ENCODE results near the gene USP43.
"Not testable (repeated sequence)": the region's sequence is repeated elsewhere in the genome, so short reads cannot be mapped to it uniquely, and the experiment has no call there.

The USP43 gene

GRCh38 chr17:9645851-9646545 is 681 bp downstream of the USP43 start:
- H3K27ac ChIP-seq = peak overlapping the region; percentile 94
- TF ChIP-seq ZFX (IDR thresholded peaks at IDR 0.05; ENCODE audit: borderline replicate concordance) (no peak), CTCF (IDR thresholded peaks at IDR 0.05) (peak; percentile 63)

DNA sequence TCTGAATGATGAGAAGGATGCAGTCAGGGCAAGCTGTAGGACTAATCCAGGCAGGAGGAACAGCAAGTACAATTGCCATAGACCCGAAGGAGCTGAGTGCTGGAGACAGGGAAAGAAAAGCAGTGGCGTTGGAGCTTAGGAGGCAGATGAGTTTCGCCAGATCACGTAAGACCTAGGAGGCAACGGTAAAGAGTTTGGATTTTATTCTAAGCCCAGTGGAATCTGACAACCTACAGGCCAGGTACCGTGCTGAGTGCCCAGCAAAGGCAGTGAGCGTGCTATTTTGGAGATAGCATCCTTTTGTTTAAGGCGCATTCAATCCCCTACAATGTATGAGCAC is 1.2 kb downstream of the USP43 start:
- no peak overlapping the region; the same call in 1 of the 2 replicates for H3K27ac ChIP-seq
- TF ChIP-seq CTCF (IDR thresholded peaks at IDR 0.05) = no peak
- no peak for TF ChIP-seq ZFX (IDR thresholded peaks at IDR 0.05; ENCODE audit: borderline replicate concordance)

DNA sequence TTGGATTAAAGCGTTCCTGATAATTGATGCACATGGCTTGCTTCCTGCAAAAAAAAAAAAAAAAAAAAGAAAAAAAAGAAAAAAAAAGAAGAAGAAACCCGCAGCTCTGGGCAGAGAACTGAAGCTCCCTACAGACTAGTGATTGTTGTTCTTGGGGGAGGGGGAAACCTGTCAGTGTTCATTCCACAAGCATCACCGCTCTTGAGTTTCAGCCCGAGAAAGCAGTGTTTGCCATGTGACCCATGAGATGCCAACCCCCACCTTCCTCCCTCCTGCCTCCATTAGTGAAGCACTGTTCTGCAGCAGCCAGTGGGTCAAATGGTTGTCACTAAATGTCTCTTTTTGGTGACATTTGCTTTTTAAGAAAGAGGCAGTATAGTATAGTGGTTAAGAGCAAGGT is 1.7 kb downstream of the USP43 start:
- H3K27ac ChIP-seq = no peak overlapping the region
- TF ChIP-seq ZFX (IDR thresholded peaks at IDR 0.05; ENCODE audit: borderline replicate concordance) (no peak), CTCF (IDR thresholded peaks at IDR 0.05) (no peak)

- H3K27ac ChIP-seq = no peak overlapping the region
- TF ChIP-seq CTCF (IDR thresholded peaks at IDR 0.05) (no peak), ZFX (IDR thresholded peaks at IDR 0.05; ENCODE audit: borderline replicate concordance) (no peak)
These were observed 3.3 kb downstream of the USP43 start for GRCh38 chr17:9648521-9649110.

DNA sequence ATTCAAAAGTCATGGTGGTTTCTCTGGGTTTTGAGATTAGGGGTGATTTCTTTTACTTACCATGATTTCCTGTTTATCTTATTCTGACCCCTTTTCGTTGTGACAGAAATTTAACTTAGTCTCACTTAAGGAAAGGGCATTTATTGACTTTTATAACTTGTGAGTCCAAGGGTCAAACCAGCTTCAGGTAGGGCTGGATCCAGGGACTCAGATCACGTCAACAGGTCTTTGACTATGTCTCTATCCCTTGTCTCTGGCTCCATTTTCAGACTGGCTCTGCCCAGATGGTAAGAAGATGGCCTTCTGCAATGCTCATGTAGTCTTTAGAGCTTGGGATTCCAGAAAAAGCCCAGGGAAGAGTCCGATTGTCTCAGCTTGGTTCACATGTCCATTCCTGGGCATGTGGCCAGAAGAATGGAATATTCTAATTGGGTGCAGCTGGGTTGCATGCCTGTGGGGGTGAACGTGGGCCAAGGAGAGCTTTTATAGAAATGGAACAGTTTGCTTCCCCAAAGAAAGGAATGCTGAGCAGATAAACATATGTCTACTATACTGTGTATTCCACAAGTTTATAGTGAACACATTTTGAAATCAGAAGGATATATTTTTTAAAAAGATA is 13.4 kb downstream of the USP43 start:
- no peak overlapping the region for H3K27ac ChIP-seq
- TF ChIP-seq ZFX (IDR thresholded peaks at IDR 0.05; ENCODE audit: borderline replicate concordance) (no peak), CTCF (IDR thresholded peaks at IDR 0.05) (no peak)

DNA sequence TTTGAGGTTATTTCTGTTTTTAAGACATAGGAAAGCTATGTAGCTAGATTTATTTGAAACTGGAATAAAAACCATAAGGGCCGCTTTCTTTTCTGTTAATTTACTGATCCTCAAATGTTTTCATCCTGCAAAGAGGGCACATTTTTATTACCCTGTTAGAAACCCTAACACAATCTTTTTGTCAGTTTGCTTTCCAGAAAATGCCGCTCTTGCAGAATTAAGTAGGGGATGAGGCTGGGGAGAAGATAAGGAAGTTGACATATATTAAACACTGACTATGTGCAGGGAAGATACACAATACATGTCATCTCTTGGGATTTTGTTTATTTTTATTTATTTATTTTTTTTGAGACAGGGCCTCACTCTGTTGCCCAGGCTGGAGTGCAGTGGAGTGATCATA is 15.7 kb downstream of the USP43 start:
- H3K27ac ChIP-seq = no peak overlapping the region

GRCh38 chr17:9663511-9663910 is 18.2 kb downstream of the USP43 start:
- not testable (repeated sequence) for H3K27ac ChIP-seq

More for the DNA sequence above, 15.7 kb downstream of the USP43 start:
- TF ChIP-seq CTCF (IDR thresholded peaks at IDR 0.05) (no peak), ZFX (IDR thresholded peaks at IDR 0.05; ENCODE audit: borderline replicate concordance) (no peak)

Measured in 22Rv1 (cell line).